DOHH2 (cell line): ENCODE results near the gene DNAH11.

ENCODE experiments used
- CTCF ChIP-seq: fragments of 200-600 bp; sonication (generic); IDR thresholded peaks from one replicate; pipeline ENCODE4 v1.5.1; 2014; ENCODE audit warnings: antibody characterized with exemption, mild to moderate bottlenecking, low read depth, low read length; ENCODE audit not compliant: poor library complexity, severe bottlenecking
- EZH2phosphoT487 ChIP-seq: fragments of 200-600 bp; sonication (generic); IDR thresholded peaks from 2 replicates; pipeline ENCODE4 v1.6.1; 2017; ENCODE audit warnings: borderline replicate concordance, mild to moderate bottlenecking, antibody characterized with exemption, low read length, moderate library complexity, mixed read lengths

DNA sequence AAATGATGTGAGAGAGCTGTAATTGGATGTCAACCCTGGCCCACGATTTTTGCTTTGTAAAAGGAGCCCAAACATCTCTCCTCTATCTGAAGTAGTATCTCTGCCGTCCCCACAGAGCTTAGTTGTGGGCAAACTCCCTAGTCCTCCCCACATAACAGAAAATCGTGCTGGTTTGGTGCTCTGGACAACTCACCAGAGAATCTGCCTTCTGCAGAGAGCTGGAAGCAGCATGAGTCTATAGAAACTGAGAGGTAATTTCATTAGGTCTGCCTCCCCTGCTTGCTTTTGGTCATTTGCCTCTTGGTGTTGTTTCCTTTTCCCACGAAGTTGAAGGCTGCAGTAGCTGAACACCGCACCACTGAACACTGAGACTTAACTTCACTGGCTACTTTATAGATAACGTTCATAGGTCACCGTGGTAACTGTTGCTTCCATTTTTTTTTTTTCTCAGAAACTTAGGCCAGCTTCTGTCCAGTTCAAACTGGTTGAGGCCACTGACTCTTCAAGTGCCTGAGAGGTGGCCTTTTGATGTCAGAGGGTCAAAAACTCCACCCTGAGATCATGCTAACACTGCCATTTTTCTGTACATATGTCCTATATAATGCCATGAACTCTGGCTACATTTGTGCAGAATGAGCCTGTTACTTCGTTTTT, 406.2 kb downstream of the DNAH11 start:
- TF ChIP-seq CTCF (no peak), EZH2phosphoT487 (no peak)
